Body of pancreas (tissue), 4 donors: ENCODE data around the gene MYOCOS. TPM values are rescaled to one million over a fixed set of nuclear protein-coding genes. Genes with fewer than 3 reads are reported as not detected.

Source experiments
- ATAC-seq: fragments of 150-250 bp; one replicate; pipeline ENCODE4 v1.9.1; 2016
- DNase-seq, 4 donors: peaks; one replicate each; pipeline ENCODE4 v3.0.0-alpha.2; 2019
- H3K27ac ChIP-seq, 4 donors: fragments of 200-600 bp; sonication (generic); 1 replicate in 3 of 4; 2 replicates in 1 of 4; pipeline versions ENCODE4 v1.5.1 to v1.6.1; 2016 to 2019; ENCODE audit warnings: mild to moderate bottlenecking in 1 of 4, mixed read lengths in 1 of 4, moderate library complexity in 1 of 4
- H3K27me3 ChIP-seq, 2 donors: fragments of 200-600 bp; sonication (generic); one replicate each; pipeline ENCODE4 v1.6.0; 2016; ENCODE audit warnings: mild to moderate bottlenecking in 1 of 2
- H3K36me3 ChIP-seq, 2 donors: fragments of 200-600 bp; sonication (generic); replicated peaks in 1 of 2; 2 replicates each; pipeline ENCODE4 v1.5.1; 2016; ENCODE audit warnings: low read depth in 2 of 2; ENCODE audit not compliant: insufficient read depth in 1 of 2
- H3K4me1 ChIP-seq: fragments of 200-600 bp; sonication (generic); one replicate; pipeline ENCODE4 v1.6.0; 2016
- H3K4me3 ChIP-seq, 2 donors: fragments of 200-600 bp; sonication (generic); 1 replicate in 1 of 2; 2 replicates in 1 of 2; pipeline ENCODE4 v1.5.1; 2016 to 2019
- H3K9me3 ChIP-seq, 3 donors: fragments of 200-600 bp; sonication (generic); 1 replicate in 2 of 3; 2 replicates in 1 of 3; pipeline ENCODE4 v1.5.1; 2016
- CTCF ChIP-seq, 7 experiments: fragments of 450-650 bp in 4 of 7; fragments of 200-600 bp in 3 of 7; sonication (generic) in 3 of 7; IDR thresholded peaks; one replicate each; pipeline ENCODE4 v1.5.1; 2016 to 2019; ENCODE audit warnings: antibody characterized with exemption in 7 of 7
- POLR2A ChIP-seq, 3 donors: fragments of 450-650 bp; IDR thresholded peaks; one replicate each; pipeline ENCODE4 v1.6.1; 2016; ENCODE audit warnings: antibody characterized with exemption in 3 of 3, mild to moderate bottlenecking in 2 of 3
- WGBS, 2 donors: methylation state at CpG; one replicate each; pipeline ENCODE4 v1.1.5; 2017; 5-methylcytosine and 5-hydroxymethylcytosine counted together
- intact Hi-C: fragments of 100-400 bp; cut with DNase I; formaldehyde crosslinking; loops from one replicate; pipeline ENCODE4 v1.15.1; 2023
- total RNA-seq, 2 donors: library from RNA; depleted of rRNA; stranded (reverse); fragments of >200 nt; gene quantifications; one replicate each; pipeline ENCODE4 v1.1.0, GENCODE V29; 2016

MYOCOS gene
- total RNA-seq, 2 donors from 2014 or later = not detected

DNA sequence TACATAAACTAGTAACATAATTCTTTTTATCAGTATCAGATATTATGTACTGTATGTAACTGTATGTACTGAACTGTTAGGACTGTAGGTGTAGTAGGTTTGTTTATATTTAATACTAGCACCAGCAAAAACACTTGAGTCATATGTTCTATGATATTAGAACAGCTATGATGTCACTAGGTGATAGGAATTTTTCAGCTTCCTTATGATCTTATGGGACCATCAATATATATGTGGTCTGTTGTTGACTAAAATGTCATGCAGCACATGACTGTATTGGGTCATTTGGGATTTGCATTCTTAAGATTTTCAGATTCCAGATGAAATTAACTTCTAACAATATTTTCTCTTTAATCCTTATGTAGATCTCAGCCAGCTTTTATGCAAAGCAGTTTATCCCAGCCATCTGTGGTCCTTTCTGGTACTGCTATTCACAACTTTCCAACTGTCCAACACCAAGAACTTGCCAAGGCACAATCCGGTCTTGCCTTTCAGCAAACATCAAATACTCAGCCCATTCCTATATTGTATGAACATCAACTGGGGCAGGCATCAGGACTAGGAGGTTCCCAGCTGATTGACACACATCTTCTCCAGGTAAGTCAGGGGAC lies 38.3 kb upstream of the MYOCOS start:
- DNase-seq = no peak
- no peaks in the 10 kb centered on the region for H3K9me3 ChIP-seq
- peaks cover 9 to 49% of the 10 kb centered on the region in 2 donors for H3K36me3 ChIP-seq
- H3K27me3 ChIP-seq = no peaks in the 10 kb centered on the region
- H3K4me1 ChIP-seq = peaks cover 1% of the 10 kb centered on the region
- intact Hi-C loops = loop anchor here (10.0 kb wide), 1 partner anchor 49 kb away; no protein-coding TSS in a partner anchor
- WGBS, 2 donors = 78 to 89% methylated on average over 1 of the region's 1 CpG
- no peak overlapping the region for H3K4me3 ChIP-seq
- no peak for ATAC-seq
- no peak for TF ChIP-seq CTCF (IDR thresholded peaks at IDR 0.05)
- TF ChIP-seq POLR2A (IDR thresholded peaks at IDR 0.05) = no peak
- H3K27ac ChIP-seq = no peak overlapping the region

GRCh38 chr1:171585715-171586114 lies 36.3 kb upstream of the MYOCOS start:
- no peaks in the 10 kb centered on the region for H3K27me3 ChIP-seq
- H3K4me3 ChIP-seq = no peak overlapping the region
- peaks cover 9 to 48% of the 10 kb centered on the region in 2 donors for H3K36me3 ChIP-seq
- no peak for TF ChIP-seq CTCF (IDR thresholded peaks at IDR 0.05)
- no peak for TF ChIP-seq POLR2A (IDR thresholded peaks at IDR 0.05)
- H3K4me1 ChIP-seq = peaks cover 6% of the 10 kb centered on the region
- intact Hi-C loops = loop anchor here (10.0 kb wide), 1 partner anchor 51 kb away; no protein-coding TSS in a partner anchor
- H3K27ac ChIP-seq = no peak overlapping the region
- H3K9me3 ChIP-seq = no peaks in the 10 kb centered on the region
- DNase-seq (no peak), ATAC-seq (no peak)
- 96% methylated on average over 9 of the region's 9 CpGs for WGBS, 2 donors

GRCh38 chr1:171588230-171588629 lies 33.8 kb upstream of the MYOCOS start:
- Histone ChIP-seq H3K4me3 (no peak overlapping the region), H3K9me3 (no peaks in the 10 kb centered on the region), H3K27ac (no peak overlapping the region), H3K4me1 (peaks cover 6% of the 10 kb centered on the region), H3K27me3 (no peaks in the 10 kb centered on the region), H3K36me3 (peaks cover 12 to 44% of the 10 kb centered on the region in 2 donors)
- intact Hi-C loops = loop anchor here (10.0 kb wide), 1 partner anchor 53 kb away; no protein-coding TSS in a partner anchor
- WGBS, 2 donors = 30 to 35% methylated on average over 2 of the region's 2 CpGs
- ATAC-seq = no peak
- no peak for TF ChIP-seq CTCF (IDR thresholded peaks at IDR 0.05)
- TF ChIP-seq POLR2A (IDR thresholded peaks at IDR 0.05) = no peak
- DNase-seq = no peak

DNA sequence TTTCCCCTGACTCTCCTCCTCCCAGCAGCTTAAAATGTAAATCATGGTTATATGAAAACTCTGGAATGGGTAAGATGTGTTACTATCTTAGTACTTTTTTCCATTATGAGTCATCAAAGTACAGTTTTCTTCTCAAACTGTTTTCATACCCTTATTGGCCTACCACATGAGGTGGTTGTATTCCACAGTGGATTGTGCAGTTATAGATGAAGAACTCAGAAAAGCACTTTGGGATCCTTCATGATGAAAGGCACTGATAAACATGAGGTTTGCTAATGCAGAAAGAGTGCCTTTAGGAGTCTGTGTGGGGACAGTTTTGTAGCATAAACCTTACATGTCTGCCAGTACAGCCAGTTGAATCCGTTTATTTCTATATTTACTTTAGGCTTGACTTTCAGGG lies 32.0 kb upstream of the MYOCOS start:
- Histone ChIP-seq H3K27me3 (no peaks in the 10 kb centered on the region), H3K9me3 (no peaks in the 10 kb centered on the region), H3K36me3 (peaks cover 5 to 33% of the 10 kb centered on the region in 2 donors), H3K4me1 (peaks cover 6% of the 10 kb centered on the region), H3K27ac (no peak overlapping the region), H3K4me3 (no peak overlapping the region)
- intact Hi-C loops = no loop called here
- no peak for TF ChIP-seq POLR2A (IDR thresholded peaks at IDR 0.05)
- 52 to 59% methylated on average over 1 of the region's 1 CpG for WGBS, 2 donors
- DNase-seq (no peak), ATAC-seq (no peak)

DNA sequence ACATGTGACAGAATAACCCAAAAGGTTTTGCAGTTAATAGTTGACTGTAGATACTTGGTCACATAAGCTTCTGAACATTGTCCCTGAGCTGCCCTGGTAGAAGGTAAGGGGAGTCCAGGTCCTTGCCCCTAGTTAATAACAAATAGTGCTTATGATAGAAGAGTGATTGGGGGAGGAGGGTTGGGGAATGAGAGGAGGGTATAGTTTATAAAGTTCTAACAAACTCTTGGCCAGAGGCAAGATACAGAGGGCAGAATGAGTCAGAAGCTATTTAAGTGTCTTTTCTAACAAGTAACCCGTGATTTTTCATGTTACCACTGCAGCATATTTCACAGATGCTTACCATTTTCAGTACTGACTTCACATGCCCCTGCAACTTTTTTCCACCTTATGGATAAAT lies 26.7 kb upstream of the MYOCOS start:
- no peak overlapping the region for H3K27ac ChIP-seq
- no peaks in the 10 kb centered on the region for H3K9me3 ChIP-seq
- TF ChIP-seq CTCF (IDR thresholded peaks at IDR 0.05) (no peak), POLR2A (IDR thresholded peaks at IDR 0.05) (no peak)
- intact Hi-C loops = no loop called here
- WGBS, 2 donors = 86 to 94% methylated on average over 1 of the region's 1 CpG
- no peaks in the 10 kb centered on the region for H3K4me1 ChIP-seq
- H3K36me3 ChIP-seq = peaks cover 3 to 6% of the 10 kb centered on the region in 2 donors
- ATAC-seq (no peak), DNase-seq (no peak)
- H3K4me3 ChIP-seq = no peak overlapping the region
- no peaks in the 10 kb centered on the region for H3K27me3 ChIP-seq
